HepG2 (cell line): Measurements from ENCODE around the gene CCNB1. TPM values are rescaled to one million over a fixed set of nuclear protein-coding genes. Genes with fewer than 3 reads are reported as not detected.

Experiments used
- ARID2 ChIP-seq: sonication (generic); formaldehyde crosslinking; IDR thresholded peaks from 2 replicates; pipeline ENCODE4 v1.8.1; 2022; ENCODE audit warnings: mild to moderate bottlenecking, missing genetic modification reagents, borderline replicate concordance
- ATM ChIP-seq: fragments of 450-650 bp; IDR thresholded peaks from 2 replicates; pipeline ENCODE4 v1.7.1; 2017; ENCODE audit warnings: mild to moderate bottlenecking, borderline replicate concordance
- CREM ChIP-seq, 2 experiments: sonication (generic) in 1 of 2; formaldehyde crosslinking in 1 of 2; IDR thresholded peaks; 2 replicates each; pipeline versions ENCODE4 v1.4.0 to v1.6.1; 2016 to 2020; ENCODE audit warnings: antibody characterized with exemption in 1 of 2, mild to moderate bottlenecking in 1 of 2, missing genetic modification reagents in 1 of 2
- HNF4A ChIP-seq: sonication (generic); formaldehyde crosslinking; IDR thresholded peaks from 2 replicates; pipeline ENCODE4 v1.4.0; 2020; ENCODE audit warnings: missing genetic modification reagents
- JUND ChIP-seq: sonication (generic); formaldehyde crosslinking; IDR thresholded peaks from 2 replicates; pipeline ENCODE4 v1.8.0; 2022; ENCODE audit warnings: mild to moderate bottlenecking, missing genetic modification reagents
- MYNN ChIP-seq: sonication (generic); formaldehyde crosslinking; IDR thresholded peaks from 2 replicates; pipeline ENCODE4 v1.4.0; 2020; ENCODE audit warnings: mild to moderate bottlenecking, low read depth, missing genetic modification reagents
- TARDBP ChIP-seq: sonication (generic); formaldehyde crosslinking; IDR thresholded peaks from 2 replicates; pipeline ENCODE4 v1.8.0; 2022; ENCODE audit warnings: mild to moderate bottlenecking, missing genetic modification reagents
- ZFP82 ChIP-seq: sonication (generic); formaldehyde crosslinking; IDR thresholded peaks from 2 replicates; pipeline ENCODE4 v1.5.1; 2020; ENCODE audit warnings: mild to moderate bottlenecking, missing genetic modification reagents, borderline replicate concordance
- ZNF44 ChIP-seq: sonication (generic); formaldehyde crosslinking; IDR thresholded peaks from 2 replicates; pipeline ENCODE4 v1.5.1; 2020; ENCODE audit warnings: mild to moderate bottlenecking, missing genetic modification reagents
- ZNF720 ChIP-seq: sonication (generic); formaldehyde crosslinking; IDR thresholded peaks from 2 replicates; pipeline ENCODE4 v1.4.0; 2020; ENCODE audit warnings: missing genetic modification reagents
- ZNF761 ChIP-seq: sonication (generic); formaldehyde crosslinking; conservative IDR thresholded peaks from 2 replicates; pipeline ENCODE4 v1.4.0; 2020; ENCODE audit warnings: mild to moderate bottlenecking, missing genetic modification reagents
- ZSCAN20 ChIP-seq: sonication (generic); formaldehyde crosslinking; IDR thresholded peaks from 2 replicates; pipeline ENCODE4 v1.4.0; 2020; ENCODE audit warnings: missing genetic modification reagents, mild to moderate bottlenecking, borderline replicate concordance
- polyA plus RNA-seq, 8 experiments: library from polyadenylated mRNA; depleted of rRNA in 3 of 8; stranded (reverse) in 7 of 8; unstranded in 1 of 8; fragments of >200 nt; fragmentation: Illumina TruSeq in 4 of 8; extraction: Trizol in 4 of 8; gene quantifications; 2 replicates each; pipeline versions ENCODE4 v1.2.1 to v1.2.3, GENCODE V29; 2011 to 2016; ENCODE audit warnings: low read depth in 4 of 8, missing spikeins in 1 of 8, mixed read lengths in 1 of 8; ENCODE audit not compliant: insufficient read depth in 1 of 8
- total RNA-seq, 5 experiments: library from RNA; depleted of rRNA; stranded (reverse); fragments of >200 nt; fragmentation: Illumina TruSeq; extraction: Trizol; gene quantifications; 2 replicates each; pipeline ENCODE4 v1.2.3, GENCODE V29; 2016; ENCODE audit warnings: low read depth in 1 of 5
- TF ChIP-seq, protein P1 (sequence below): sonication (generic); formaldehyde crosslinking; IDR thresholded peaks from 2 replicates; pipeline ENCODE4 v1.4.0; 2020; ENCODE audit warnings: missing genetic modification reagents
- TF ChIP-seq, protein P2 (sequence below): sonication (generic); formaldehyde crosslinking; IDR thresholded peaks from 2 replicates; pipeline ENCODE4 v1.5.0; 2020; ENCODE audit warnings: mild to moderate bottlenecking, missing genetic modification reagents, borderline replicate concordance
- TF ChIP-seq, protein P3 (sequence below): sonication (generic); formaldehyde crosslinking; IDR thresholded peaks from 2 replicates; pipeline ENCODE4 v1.5.1; 2020; ENCODE audit warnings: missing genetic modification reagents, mild to moderate bottlenecking, borderline replicate concordance
- TF ChIP-seq, protein P4 (sequence below): sonication (generic); formaldehyde crosslinking; IDR thresholded peaks from 2 replicates; pipeline ENCODE4 v1.5.0; 2020; ENCODE audit warnings: mild to moderate bottlenecking, missing genetic modification reagents, moderate library complexity
- TF ChIP-seq, protein P5 (sequence below): sonication (generic); formaldehyde crosslinking; IDR thresholded peaks from 2 replicates; pipeline ENCODE4 v1.4.0; 2020; ENCODE audit warnings: missing genetic modification reagents

The CCNB1 gene
- total and polyA plus RNA-seq, 2 of the 13 experiments (the other 11 are each of a cell fraction or from before 2014, with no cell fraction given), result 82.3 to 316 TPM

DNA sequence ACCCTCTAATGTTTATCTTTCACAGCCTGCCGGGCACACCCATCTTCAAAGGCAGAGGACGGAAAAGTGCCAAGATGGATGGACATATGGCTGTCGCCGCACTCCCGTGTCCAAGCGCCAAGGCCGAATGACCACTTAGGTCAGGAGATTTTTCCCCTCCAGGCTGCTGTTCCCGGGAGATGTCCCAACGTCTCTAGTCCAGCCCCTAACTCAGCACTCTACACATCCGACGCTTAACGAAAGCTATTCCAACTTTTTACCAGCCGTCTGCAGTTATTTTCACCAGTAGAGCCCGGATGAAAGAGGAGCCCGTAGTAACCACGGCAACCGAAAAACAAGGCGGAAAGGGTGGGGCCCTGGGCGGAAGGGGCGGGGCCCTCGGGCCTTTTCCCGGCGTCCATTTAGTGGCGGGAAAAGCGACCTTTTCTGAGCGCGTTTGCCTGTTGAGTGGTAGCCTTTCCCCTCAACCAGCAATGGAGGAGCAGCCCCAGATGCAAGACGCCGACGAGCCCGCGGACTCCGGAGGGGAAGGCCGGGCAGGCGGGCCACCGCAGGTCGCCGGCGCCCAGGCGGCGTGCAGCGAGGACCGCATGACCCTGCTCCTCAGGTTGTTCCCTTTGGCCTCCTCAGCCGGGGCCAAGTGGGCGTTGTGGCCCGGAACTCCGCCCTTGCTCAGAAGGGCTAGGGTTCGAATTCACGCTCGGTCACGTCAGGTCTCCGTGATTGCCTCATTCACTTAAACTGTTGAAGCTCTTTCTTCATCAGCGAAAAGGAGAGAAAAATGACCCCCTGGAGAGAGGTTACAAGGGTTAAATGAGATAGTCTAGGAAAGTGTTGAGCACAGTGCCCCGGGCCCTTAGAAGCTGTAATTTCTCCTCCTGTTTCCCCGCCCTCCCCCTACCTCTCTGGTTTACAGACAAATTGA is 22.5 kb downstream of the CCNB1 start, which contains the start of gene CENPH (continued):
- TF ChIP-seq JUND (CRISPR knock-in tag) (peak; percentile 34; the same call in 1 of the 2 replicates), TARDBP (CRISPR knock-in tag) (peak; percentile 84), ZFP82 (peak; percentile 87; the same call in 1 of the 2 replicates), ZSCAN20 (no peak), ZNF720 (CRISPR knock-in tag) (no peak), HNF4A (peak; percentile 30; the same call in 1 of the 2 replicates), CREM (IDR thresholded peaks at IDR 0.05) (no peak), CREM (CRISPR knock-in tag; IDR thresholded peaks at IDR 0.05) (no peak), ZNF761 (CRISPR knock-in tag) (no peak), ZNF44 (CRISPR knock-in tag) (peak; percentile 45; the same call in 1 of the 2 replicates), ARID2 (CRISPR knock-in tag) (no peak; the same call in 1 of the 2 replicates), MYNN (CRISPR knock-in tag) (no peak), ATM (no peak)
- TF ChIP-seq, protein P1, sequence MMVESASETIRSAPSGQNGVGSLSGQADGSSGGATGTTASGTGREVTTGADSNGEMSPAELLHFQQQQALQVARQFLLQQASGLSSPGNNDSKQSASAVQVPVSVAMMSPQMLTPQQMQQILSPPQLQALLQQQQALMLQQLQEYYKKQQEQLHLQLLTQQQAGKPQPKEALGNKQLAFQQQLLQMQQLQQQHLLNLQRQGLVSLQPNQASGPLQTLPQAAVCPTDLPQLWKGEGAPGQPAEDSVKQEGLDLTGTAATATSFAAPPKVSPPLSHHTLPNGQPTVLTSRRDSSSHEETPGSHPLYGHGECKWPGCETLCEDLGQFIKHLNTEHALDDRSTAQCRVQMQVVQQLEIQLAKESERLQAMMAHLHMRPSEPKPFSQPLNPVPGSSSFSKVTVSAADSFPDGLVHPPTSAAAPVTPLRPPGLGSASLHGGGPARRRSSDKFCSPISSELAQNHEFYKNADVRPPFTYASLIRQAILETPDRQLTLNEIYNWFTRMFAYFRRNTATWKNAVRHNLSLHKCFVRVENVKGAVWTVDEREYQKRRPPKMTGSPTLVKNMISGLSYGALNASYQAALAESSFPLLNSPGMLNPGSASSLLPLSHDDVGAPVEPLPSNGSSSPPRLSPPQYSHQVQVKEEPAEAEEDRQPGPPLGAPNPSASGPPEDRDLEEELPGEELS (CRISPR knock-in tag), result peak; percentile 59
- TF ChIP-seq, protein P2, sequence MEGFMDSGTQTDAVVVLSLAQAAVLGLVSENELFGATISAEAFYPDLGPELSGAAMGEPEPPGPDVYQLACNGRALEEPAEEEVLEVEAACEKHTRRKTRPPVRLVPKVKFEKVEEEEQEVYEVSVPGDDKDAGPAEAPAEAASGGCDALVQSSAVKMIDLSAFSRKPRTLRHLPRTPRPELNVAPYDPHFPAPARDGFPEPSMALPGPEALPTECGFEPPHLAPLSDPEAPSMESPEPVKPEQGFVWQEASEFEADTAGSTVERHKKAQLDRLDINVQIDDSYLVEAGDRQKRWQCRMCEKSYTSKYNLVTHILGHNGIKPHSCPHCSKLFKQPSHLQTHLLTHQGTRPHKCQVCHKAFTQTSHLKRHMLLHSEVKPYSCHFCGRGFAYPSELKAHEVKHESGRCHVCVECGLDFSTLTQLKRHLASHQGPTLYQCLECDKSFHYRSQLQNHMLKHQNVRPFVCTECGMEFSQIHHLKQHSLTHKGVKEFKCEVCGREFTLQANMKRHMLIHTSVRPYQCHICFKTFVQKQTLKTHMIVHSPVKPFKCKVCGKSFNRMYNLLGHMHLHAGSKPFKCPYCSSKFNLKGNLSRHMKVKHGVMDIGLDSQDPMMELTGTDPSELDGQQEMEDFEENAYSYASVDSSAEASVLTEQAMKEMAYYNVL (CRISPR knock-in tag), result peak; percentile 42; the same call in 1 of the 2 replicates
- TF ChIP-seq, protein P3, sequence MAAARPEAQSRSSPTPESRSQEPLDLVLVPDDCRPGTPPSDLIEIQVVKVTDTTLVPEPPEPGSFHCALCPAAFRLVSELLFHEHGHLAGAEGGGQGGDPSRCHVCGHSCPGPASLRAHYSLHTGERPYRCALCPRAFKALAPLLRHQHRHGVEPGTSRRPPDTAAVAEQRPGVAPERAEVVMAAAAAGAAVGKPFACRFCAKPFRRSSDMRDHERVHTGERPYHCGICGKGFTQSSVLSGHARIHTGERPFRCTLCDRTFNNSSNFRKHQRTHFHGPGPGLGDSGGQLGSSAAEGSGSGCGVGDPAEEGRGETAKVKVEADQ (CRISPR knock-in tag), result no peak
- TF ChIP-seq, protein P4, sequence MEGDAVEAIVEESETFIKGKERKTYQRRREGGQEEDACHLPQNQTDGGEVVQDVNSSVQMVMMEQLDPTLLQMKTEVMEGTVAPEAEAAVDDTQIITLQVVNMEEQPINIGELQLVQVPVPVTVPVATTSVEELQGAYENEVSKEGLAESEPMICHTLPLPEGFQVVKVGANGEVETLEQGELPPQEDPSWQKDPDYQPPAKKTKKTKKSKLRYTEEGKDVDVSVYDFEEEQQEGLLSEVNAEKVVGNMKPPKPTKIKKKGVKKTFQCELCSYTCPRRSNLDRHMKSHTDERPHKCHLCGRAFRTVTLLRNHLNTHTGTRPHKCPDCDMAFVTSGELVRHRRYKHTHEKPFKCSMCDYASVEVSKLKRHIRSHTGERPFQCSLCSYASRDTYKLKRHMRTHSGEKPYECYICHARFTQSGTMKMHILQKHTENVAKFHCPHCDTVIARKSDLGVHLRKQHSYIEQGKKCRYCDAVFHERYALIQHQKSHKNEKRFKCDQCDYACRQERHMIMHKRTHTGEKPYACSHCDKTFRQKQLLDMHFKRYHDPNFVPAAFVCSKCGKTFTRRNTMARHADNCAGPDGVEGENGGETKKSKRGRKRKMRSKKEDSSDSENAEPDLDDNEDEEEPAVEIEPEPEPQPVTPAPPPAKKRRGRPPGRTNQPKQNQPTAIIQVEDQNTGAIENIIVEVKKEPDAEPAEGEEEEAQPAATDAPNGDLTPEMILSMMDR (CRISPR knock-in tag), result no peak
- TF ChIP-seq, protein P5, sequence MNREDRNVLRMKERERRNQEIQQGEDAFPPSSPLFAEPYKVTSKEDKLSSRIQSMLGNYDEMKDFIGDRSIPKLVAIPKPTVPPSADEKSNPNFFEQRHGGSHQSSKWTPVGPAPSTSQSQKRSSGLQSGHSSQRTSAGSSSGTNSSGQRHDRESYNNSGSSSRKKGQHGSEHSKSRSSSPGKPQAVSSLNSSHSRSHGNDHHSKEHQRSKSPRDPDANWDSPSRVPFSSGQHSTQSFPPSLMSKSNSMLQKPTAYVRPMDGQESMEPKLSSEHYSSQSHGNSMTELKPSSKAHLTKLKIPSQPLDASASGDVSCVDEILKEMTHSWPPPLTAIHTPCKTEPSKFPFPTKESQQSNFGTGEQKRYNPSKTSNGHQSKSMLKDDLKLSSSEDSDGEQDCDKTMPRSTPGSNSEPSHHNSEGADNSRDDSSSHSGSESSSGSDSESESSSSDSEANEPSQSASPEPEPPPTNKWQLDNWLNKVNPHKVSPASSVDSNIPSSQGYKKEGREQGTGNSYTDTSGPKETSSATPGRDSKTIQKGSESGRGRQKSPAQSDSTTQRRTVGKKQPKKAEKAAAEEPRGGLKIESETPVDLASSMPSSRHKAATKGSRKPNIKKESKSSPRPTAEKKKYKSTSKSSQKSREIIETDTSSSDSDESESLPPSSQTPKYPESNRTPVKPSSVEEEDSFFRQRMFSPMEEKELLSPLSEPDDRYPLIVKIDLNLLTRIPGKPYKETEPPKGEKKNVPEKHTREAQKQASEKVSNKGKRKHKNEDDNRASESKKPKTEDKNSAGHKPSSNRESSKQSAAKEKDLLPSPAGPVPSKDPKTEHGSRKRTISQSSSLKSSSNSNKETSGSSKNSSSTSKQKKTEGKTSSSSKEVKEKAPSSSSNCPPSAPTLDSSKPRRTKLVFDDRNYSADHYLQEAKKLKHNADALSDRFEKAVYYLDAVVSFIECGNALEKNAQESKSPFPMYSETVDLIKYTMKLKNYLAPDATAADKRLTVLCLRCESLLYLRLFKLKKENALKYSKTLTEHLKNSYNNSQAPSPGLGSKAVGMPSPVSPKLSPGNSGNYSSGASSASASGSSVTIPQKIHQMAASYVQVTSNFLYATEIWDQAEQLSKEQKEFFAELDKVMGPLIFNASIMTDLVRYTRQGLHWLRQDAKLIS (CRISPR knock-in tag), result no peak
